HG03025 (cell line): ENCODE results near the gene NANP.

Experiments
- ATAC-seq: cut with Tn5 transposase; IDR thresholded peaks from one replicate; pipeline ENCODE4 v1.9.1; 2021; ENCODE audit warnings: mild to moderate bottlenecking, moderate library complexity; ENCODE audit not compliant: unreplicated experiment, low FRiP score

The NANP gene

GRCh38 chr20:25573288-25574251 lies 50.2 kb downstream of the NANP start:
- no peak for ATAC-seq

GRCh38 chr20:25571817-25572216 lies 52.0 kb downstream of the NANP start:
- no peak for ATAC-seq

GRCh38 chr20:25571240-25571639 lies 52.6 kb downstream of the NANP start:
- no peak for ATAC-seq

GRCh38 chr20:25570148-25570530 lies 53.7 kb downstream of the NANP start:
- ATAC-seq = no peak

GRCh38 chr20:25567286-25567685 lies 56.5 kb downstream of the NANP start:
- ATAC-seq = no peak

GRCh38 chr20:25566821-25567220 lies 57.0 kb downstream of the NANP start:
- ATAC-seq = no peak

GRCh38 chr20:25565578-25566157 lies 58.1 kb downstream of the NANP start:
- ATAC-seq = no peak

GRCh38 chr20:25563876-25564275 lies 59.9 kb downstream of the NANP start:
- no peak for ATAC-seq

GRCh38 chr20:25563362-25563761 lies 60.5 kb downstream of the NANP start:
- no peak for ATAC-seq
